Neural cell (in vitro differentiated cells): ENCODE results near the gene SLC35C1. TPM values are rescaled to one million over a fixed set of nuclear protein-coding genes. Genes with fewer than 3 reads are reported as not detected.
A peak's percentile ranks its signal among the peaks of the same experiment; 100 is the strongest.
"Not testable (repeated sequence)": the region's sequence is repeated elsewhere in the genome, so short reads cannot be mapped to it uniquely, and the experiment has no call there.

Experiments
- H2AFZ ChIP-seq: fragments of 200-600, 300-800 bp; sonication (generic), shearing (Covaris generic); 2 replicates; pipeline ENCODE4 v1.6.0; 2014; ENCODE audit warnings: low read depth, mild to moderate bottlenecking, antibody characterized with exemption, low read length, moderate library complexity
- H3F3A ChIP-seq: fragments of 200-600 bp; shearing (Covaris generic); 2 replicates; pipeline ENCODE4 v1.6.1; 2016; ENCODE audit warnings: mild to moderate bottlenecking, moderate library complexity, mixed read lengths, antibody characterized with exemption, low read length; ENCODE audit not compliant: insufficient read depth, poor library complexity, severe bottlenecking
- H3K27ac ChIP-seq: fragments of 200-600, 300-800 bp; sonication (generic), shearing (Covaris generic); 2 replicates; pipeline ENCODE4 v1.5.1; 2014; ENCODE audit warnings: mild to moderate bottlenecking, low read length, moderate library complexity
- H3K27me3 ChIP-seq: fragments of 300-800, 200-600 bp; sonication (generic), shearing (Covaris generic); 2 replicates; pipeline ENCODE4 v1.6.0; 2014; ENCODE audit warnings: mild to moderate bottlenecking, low read depth, low read length, moderate library complexity; ENCODE audit not compliant: insufficient read depth
- H3K36me3 ChIP-seq: fragments of 300-800, 200-600 bp; sonication (generic), shearing (Covaris generic); 2 replicates; pipeline ENCODE4 v1.5.1; 2014; ENCODE audit warnings: mild to moderate bottlenecking, antibody characterized with exemption, low read length, moderate library complexity; ENCODE audit not compliant: insufficient read depth
- H3K4me2 ChIP-seq: fragments of 300-800, 200-600 bp; sonication (generic), shearing (Covaris generic); 2 replicates; pipeline ENCODE4 v1.6.0; 2014; ENCODE audit warnings: mild to moderate bottlenecking, low read length
- H3K4me3 ChIP-seq: fragments of 300-800, 200-600 bp; sonication (generic), shearing (Covaris generic); 2 replicates; pipeline ENCODE4 v1.5.1; 2014; ENCODE audit warnings: mild to moderate bottlenecking, low read length, moderate library complexity
- H3K79me2 ChIP-seq: fragments of 200-600 bp; shearing (Covaris generic); replicated peaks from 2 replicates; pipeline ENCODE4 v1.6.0; 2014; ENCODE audit warnings: mild to moderate bottlenecking, low read length, moderate library complexity; ENCODE audit not compliant: insufficient read depth
- H3K9ac ChIP-seq: fragments of 300-800, 200-600 bp; sonication (generic), shearing (Covaris generic); 2 replicates; pipeline ENCODE4 v1.6.1; 2016; ENCODE audit warnings: mild to moderate bottlenecking, low read length, mixed read lengths
- H3K9me2 ChIP-seq: fragments of 200-600 bp; shearing (Covaris generic); 2 replicates; pipeline ENCODE4 v1.6.1; 2016; ENCODE audit warnings: mild to moderate bottlenecking, low read length, mixed read lengths; ENCODE audit not compliant: insufficient read depth
- H3K9me3 ChIP-seq: fragments of 200-600, 300-800 bp; sonication (generic), shearing (Covaris generic); 2 replicates; pipeline ENCODE4 v1.6.1; 2016; ENCODE audit warnings: mild to moderate bottlenecking, mixed run types, low read length, moderate library complexity, mixed read lengths
- H4K20me1 ChIP-seq: fragments of 200-600 bp; shearing (Covaris generic); 2 replicates; pipeline ENCODE4 v1.6.1; 2016; ENCODE audit warnings: mild to moderate bottlenecking, mixed run types; ENCODE audit not compliant: insufficient read depth
- EP300 ChIP-seq: fragments of 450-650 bp; conservative IDR thresholded peaks from 2 replicates; pipeline ENCODE4 v1.6.1; 2014; ENCODE audit warnings: antibody characterized with exemption, mild to moderate bottlenecking, moderate library complexity; ENCODE audit not compliant: poor library complexity, severe bottlenecking
- EZH2 ChIP-seq: fragments of 200-600, 300-800 bp; shearing (Covaris generic), sonication (generic); IDR thresholded peaks from 2 replicates; pipeline ENCODE4 v1.6.1; 2014; ENCODE audit warnings: antibody characterized with exemption, low read length, borderline replicate concordance, mild to moderate bottlenecking; ENCODE audit not compliant: insufficient read depth, poor library complexity, severe bottlenecking
- MXI1 ChIP-seq: fragments of 450-650 bp; conservative IDR thresholded peaks from 2 replicates; pipeline ENCODE4 v1.6.1; 2014; ENCODE audit warnings: antibody characterized with exemption, mild to moderate bottlenecking; ENCODE audit not compliant: poor library complexity, severe bottlenecking
- POLR2AphosphoS5 ChIP-seq: IDR thresholded peaks from 2 replicates; pipeline ENCODE4 v1.6.1; 2012
- RAD21 ChIP-seq: fragments of 450-650 bp; conservative IDR thresholded peaks from 2 replicates; pipeline ENCODE4 v1.6.1; 2014; ENCODE audit warnings: antibody characterized with exemption, mild to moderate bottlenecking, moderate library complexity
- REST ChIP-seq: IDR thresholded peaks from 2 replicates; pipeline ENCODE4 v1.6.1; 2012; ENCODE audit warnings: borderline replicate concordance
- SMC3 ChIP-seq: fragments of 450-650 bp; conservative IDR thresholded peaks from 2 replicates; pipeline ENCODE4 v1.6.1; 2014; ENCODE audit warnings: antibody characterized with exemption, mild to moderate bottlenecking, moderate library complexity; ENCODE audit not compliant: poor library complexity
- TAF1 ChIP-seq: IDR thresholded peaks from 2 replicates; pipeline ENCODE4 v1.6.1; 2012; ENCODE audit warnings: low read depth
- polyA plus RNA-seq: library from polyadenylated mRNA; depleted of rRNA; stranded (reverse); fragments of >200 nt; gene quantifications from 2 replicates; pipeline ENCODE4 v1.2.3, GENCODE V29; 2014
- TF ChIP-seq, protein P1 (sequence below): fragments of 450-650 bp; IDR thresholded peaks from 2 replicates; pipeline ENCODE4 v1.5.1; 2014; ENCODE audit warnings: antibody characterized with exemption, mild to moderate bottlenecking, moderate library complexity; ENCODE audit not compliant: poor library complexity, severe bottlenecking

Gene SLC35C1
- polyA plus RNA-seq, 1 donor from 2014 or later = 2.3 TPM

DNA sequence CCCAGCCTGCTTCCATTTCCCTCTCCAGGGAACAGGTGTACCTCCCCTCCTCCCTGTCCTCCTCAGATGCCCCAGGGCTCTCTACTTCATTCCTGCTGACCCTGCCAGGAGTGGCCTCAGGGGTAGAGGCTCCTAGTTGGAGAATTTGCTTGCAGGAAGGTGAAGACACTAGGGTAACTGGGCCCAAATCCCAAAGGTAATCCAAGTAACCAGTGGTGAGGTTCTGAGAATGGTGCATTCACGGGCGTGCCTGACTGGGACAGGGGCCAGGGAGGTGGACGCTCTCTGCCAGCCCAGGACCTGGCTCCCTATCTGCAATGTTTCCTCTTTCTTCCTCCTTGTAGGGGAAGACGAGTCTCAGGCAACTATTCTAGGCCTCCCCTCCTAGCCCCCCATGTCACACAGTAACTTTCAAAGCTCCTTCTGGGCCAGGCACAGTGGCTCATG lies 2.9 kb downstream of the SLC35C1 start:
- Histone ChIP-seq H2AFZ (no peak overlapping the region), H3K4me2 (no peak overlapping the region), H3K27ac (no peak overlapping the region), H3K4me3 (peak overlapping the region; percentile 73), H4K20me1 (no peaks in the 10 kb centered on the region), H3K36me3 (peaks cover 7% of the 10 kb centered on the region), H3K79me2 (peaks cover 14% of the 10 kb centered on the region), H3K9ac (no peak overlapping the region), H3K9me3 (no peaks in the 10 kb centered on the region), H3K9me2 (no peaks in the 10 kb centered on the region), H3K27me3 (peaks cover 19% of the 10 kb centered on the region), H3F3A (no peaks in the 10 kb centered on the region)
- no peak for TF ChIP-seq EP300
- no peak for TF ChIP-seq REST
- no peak for TF ChIP-seq MXI1
- TF ChIP-seq, protein P1, sequence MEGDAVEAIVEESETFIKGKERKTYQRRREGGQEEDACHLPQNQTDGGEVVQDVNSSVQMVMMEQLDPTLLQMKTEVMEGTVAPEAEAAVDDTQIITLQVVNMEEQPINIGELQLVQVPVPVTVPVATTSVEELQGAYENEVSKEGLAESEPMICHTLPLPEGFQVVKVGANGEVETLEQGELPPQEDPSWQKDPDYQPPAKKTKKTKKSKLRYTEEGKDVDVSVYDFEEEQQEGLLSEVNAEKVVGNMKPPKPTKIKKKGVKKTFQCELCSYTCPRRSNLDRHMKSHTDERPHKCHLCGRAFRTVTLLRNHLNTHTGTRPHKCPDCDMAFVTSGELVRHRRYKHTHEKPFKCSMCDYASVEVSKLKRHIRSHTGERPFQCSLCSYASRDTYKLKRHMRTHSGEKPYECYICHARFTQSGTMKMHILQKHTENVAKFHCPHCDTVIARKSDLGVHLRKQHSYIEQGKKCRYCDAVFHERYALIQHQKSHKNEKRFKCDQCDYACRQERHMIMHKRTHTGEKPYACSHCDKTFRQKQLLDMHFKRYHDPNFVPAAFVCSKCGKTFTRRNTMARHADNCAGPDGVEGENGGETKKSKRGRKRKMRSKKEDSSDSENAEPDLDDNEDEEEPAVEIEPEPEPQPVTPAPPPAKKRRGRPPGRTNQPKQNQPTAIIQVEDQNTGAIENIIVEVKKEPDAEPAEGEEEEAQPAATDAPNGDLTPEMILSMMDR = no peak
- no peak for TF ChIP-seq POLR2AphosphoS5
- TF ChIP-seq RAD21 = no peak
- TF ChIP-seq SMC3 = no peak
- TF ChIP-seq EZH2 = no peak
- TF ChIP-seq TAF1 = no peak

GRCh38 chr11:45808427-45808826 lies 3.5 kb downstream of the SLC35C1 start:
- H3K9me3 ChIP-seq, H3F3A ChIP-seq, H2AFZ ChIP-seq, H3K9me2 ChIP-seq, H3K36me3 ChIP-seq, H4K20me1 ChIP-seq, H3K9ac ChIP-seq, H3K27ac ChIP-seq, H3K4me2 ChIP-seq: not testable (repeated sequence)
- Histone ChIP-seq H3K79me2 (peaks cover 14% of the 10 kb centered on the region), H3K4me3 (peak overlapping the region; percentile 73), H3K27me3 (peaks cover 13% of the 10 kb centered on the region)
